Stimulated activated CD4-positive, alpha-beta T cell treated with anti-CD3 and anti-CD28 coated beads, Interleukin-2, amount 100 ng/mL, for 24 hours (primary cell): ENCODE results near the gene TAAR8.
"Not testable (repeated sequence)": the region's sequence is repeated elsewhere in the genome, so short reads cannot be mapped to it uniquely, and the experiment has no call there.

Experiments
- DNase-seq, 2 donors: peaks; one replicate each; pipeline ENCODE4 v3.0.0-alpha.2; 2020

The TAAR8 gene

DNA sequence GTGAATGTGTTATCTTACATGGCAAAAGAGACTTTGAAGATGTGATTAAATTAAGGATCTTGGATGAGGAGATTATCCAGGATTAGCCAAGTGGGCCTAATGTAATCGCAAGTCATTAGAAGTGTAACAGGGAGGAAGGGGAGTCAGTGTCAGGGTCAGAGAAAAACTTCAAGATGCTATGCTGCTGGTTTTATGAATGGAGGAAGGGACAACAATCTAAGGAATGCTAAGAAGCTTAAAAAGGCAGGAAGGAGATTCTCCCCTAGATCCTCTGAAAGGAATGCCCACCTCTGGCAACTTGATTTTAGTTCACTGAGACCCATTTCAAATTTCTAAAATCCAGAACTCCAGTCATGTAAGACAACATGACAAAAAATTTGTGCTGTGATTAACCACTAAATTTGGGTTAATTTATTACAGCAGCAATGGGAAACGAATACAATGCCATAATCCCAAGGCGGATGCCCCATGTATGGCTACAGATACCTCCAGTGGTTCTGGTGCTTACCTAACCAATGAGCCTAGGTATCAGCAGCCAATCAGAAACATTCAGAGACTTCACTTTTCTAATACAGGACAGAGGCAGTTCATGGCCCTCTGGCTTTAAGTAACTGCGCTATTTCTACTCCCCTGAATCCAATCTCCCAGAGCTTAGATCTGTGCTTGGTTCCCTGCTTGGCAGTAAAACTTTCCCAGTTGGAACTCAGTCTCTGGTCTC is 3.6 kb upstream of the TAAR8 start:
- no peak for DNase-seq

- no peak for DNase-seq
These were observed 1.3 kb upstream of the TAAR8 start for GRCh38 chr6:132551214-132551613.

DNA sequence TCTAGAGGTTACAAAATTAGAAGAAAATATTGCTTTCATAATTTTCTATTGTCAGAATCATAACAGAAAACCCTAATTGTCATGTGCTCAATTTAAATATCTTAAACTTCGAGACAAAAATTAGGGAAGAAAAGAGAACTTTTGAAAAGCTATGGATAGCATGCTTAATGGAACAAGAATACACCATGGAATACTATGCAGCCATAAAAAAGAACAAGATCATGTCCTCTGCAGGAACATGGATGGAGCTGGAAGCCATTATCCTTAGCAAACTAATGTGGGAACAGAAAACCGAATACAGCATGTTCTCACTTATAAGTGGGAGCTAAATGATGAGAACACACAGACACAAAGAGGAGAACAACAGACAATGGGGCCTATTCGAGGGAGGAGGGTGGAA is 7.6 kb downstream of the TAAR8 start:
- not testable (repeated sequence) for DNase-seq

- no peak for DNase-seq
These were observed 13.9 kb downstream of the TAAR8 start for GRCh38 chr6:132566404-132566803.

DNA sequence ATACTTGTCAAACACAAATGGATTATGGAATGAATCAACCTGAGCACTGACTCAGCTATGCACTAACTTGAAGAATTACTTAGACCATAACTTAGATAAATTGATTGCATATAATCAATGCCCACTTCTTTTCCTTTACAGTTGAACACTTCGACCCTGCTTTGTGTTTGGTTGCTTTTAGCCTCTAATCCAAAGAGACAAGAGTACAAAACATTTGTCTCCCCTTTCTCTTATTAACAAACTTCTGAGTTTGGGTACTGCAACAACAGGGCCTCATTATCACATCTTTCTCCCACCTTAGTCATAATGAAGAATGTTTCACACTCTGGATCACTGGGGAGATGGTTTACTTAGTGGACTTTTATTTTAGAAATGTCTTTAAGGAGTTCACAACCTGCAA is 15.1 kb downstream of the TAAR8 start:
- no peak for DNase-seq

DNA sequence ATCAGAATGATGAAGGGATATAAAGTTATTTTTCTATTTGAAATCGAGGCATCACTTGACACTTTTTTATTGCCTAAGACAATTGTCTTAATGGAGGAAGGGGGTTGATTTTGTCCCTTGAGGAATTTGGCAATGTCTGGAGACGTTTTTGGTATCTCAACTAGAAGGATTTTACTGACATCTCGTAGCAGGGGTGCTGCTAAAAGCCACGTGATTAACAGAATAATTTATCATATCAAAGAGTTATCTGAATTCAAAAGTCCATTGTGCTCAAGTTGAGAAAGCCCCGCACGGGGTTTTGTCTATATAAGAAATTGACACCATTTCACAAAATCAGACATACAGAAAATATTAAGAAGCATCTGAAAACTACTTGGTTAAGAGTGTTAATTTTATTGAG is 16.1 kb downstream of the TAAR8 start:
- DNase-seq, result no peak

DNA sequence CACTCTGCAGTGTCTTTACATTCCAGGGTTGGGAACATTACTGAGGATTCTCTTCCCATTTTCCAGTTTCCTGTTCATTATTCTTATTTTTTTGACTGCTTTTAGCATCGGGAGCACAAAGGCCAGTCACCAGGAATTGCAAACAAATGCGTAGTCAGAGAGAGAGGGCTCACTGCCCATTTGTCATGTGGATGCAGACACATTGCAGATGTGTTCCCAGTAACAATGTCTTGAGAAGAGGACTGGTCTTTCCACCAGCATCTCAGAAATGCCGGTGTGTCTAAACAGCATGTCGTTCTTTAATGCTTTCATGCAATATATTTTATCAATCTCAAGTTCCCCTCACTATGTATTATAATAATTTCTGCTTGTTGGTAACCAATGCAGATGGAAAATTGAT is 16.7 kb downstream of the TAAR8 start:
- no peak for DNase-seq

DNA sequence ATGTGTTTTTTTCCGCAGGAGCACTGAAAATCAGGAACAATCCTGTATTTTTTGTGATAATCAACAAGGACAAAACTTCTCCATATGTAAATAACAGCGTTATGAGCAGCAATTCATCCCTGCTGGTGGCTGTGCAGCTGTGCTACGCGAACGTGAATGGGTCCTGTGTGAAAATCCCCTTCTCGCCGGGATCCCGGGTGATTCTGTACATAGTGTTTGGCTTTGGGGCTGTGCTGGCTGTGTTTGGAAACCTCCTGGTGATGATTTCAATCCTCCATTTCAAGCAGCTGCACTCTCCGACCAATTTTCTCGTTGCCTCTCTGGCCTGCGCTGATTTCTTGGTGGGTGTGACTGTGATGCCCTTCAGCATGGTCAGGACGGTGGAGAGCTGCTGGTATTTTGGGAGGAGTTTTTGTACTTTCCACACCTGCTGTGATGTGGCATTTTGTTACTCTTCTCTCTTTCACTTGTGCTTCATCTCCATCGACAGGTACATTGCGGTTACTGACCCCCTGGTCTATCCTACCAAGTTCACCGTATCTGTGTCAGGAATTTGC is 17.8 kb downstream of the TAAR8 start, which contains the start of gene TAAR6:
TAAR6 (plus strand) TSS at position 102 of the 557 bp plus-strand sequence; CDS start at position 102, 0 bp downstream.
- no peak for DNase-seq

DNA sequence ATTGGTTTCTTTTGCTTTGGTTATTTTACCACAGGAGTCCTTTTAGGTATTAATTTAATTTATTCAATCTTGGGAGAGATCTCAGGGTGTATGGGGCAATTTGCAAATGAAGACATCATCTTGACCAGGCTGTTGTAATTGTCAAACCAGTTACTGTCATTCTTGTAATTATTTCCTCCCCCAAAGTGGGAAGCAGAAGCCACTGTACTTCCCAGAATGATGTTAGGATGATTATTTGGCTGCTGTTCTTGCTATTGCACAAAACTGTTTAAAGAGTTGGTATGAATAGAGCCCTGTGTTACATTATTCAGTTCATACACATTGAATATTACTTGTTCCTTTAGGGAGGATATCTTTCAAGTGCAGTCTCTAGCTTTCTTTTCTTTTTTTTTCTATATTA is 19.3 kb downstream of the TAAR8 start:
- DNase-seq, result no peak

DNA sequence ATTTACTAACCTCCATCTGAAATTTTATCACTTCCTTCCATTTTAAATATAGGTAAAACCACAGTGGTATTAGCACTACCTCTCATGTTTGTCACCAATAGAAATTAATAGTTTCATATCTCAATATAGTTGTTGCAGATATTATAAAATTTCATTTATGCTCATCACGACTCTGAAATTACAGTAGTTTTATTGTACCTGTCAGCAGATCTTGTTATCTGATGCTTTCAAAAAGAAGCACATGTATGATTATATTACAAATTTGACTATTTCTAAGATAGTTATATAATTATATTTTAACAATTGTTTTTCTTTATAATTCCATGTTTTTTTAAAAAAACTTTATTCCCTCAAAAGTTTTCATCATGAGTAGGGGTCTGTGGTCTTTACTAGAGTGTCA is 32.2 kb downstream of the TAAR8 start:
- no peak for DNase-seq

- no peak for DNase-seq
These were observed 35.0 kb downstream of the TAAR8 start for GRCh38 chr6:132587424-132587823.

- DNase-seq, result no peak
These were observed 37.0 kb downstream of the TAAR8 start, which contains the start of gene TAAR5 for GRCh38 chr6:132589454-132589853. TAAR5 (minus strand) TSS chr6:132589741; CDS start chr6:132589686, 55 bp downstream.

DNA sequence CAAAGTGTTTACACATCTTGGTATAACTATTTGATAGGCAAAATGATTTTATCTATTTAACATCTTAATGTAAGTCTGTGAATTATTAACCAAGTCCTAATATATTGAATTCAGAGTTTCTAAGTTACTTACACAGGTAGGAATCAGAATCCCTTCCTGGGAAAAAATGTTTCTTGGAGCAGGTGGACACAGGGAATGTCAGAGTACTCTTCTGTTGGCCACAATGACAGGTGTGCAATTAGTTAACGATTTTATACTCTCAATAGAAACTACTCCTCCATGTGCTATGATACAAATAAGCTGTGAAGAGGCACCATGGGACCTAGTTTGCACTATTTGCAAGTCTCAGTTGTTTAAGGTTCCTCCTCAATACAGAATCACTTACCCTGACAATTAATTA is 37.9 kb downstream of the TAAR8 start:
- DNase-seq, result no peak

GRCh38 chr6:132592855-132593254 is 40.4 kb downstream of the TAAR8 start:
- DNase-seq, result no peak

DNA sequence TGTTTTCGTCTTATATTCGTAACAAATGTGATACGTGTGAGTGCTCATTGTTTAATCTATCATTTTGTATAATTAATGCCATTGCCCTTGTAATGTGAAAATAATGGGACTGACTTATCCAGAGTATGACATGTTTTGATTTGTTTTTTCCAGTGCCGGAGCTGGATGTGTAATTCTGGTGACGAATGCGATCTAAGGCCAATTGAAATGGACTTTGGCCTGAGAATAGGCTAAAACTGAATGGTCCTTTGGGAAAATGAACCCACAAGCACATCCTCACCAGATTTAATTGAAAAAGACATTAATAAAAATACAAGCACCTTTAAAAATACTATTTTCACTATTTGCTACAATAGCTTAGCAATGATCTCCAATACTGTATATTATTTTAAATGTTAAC is 43.7 kb downstream of the TAAR8 start:
- no peak for DNase-seq

GRCh38 chr6:132598473-132598872 is 46.0 kb downstream of the TAAR8 start:
- no peak for DNase-seq

- DNase-seq, result not testable (repeated sequence)
These were observed 48.4 kb downstream of the TAAR8 start for GRCh38 chr6:132600900-132601299.
